Liver (tissue), 9 donors: ENCODE data around the gene CAP1. TPM values are rescaled to one million over a fixed set of nuclear protein-coding genes. Genes with fewer than 3 reads are reported as not detected.

ENCODE experiments used
- DNase-seq: peaks from one replicate; pipeline ENCODE4 v3.0.0-alpha.2; 2017; ENCODE audit warnings: low spot score
- H3K27ac ChIP-seq, 2 donors: one replicate each; pipeline ENCODE4 v1.7.0; 2013; ENCODE audit warnings: inconsistent platforms in 2 of 2, low read length in 2 of 2, control low read depth in 1 of 2, low read depth in 1 of 2, mild to moderate bottlenecking in 1 of 2
- H3K27me3 ChIP-seq, 4 donors: one replicate each; pipeline versions ENCODE4 v1.6.1 to v1.7.0; 2013; ENCODE audit warnings: low read length in 3 of 4, inconsistent platforms in 1 of 4, mild to moderate bottlenecking in 1 of 4, moderate library complexity in 1 of 4; ENCODE audit not compliant: control insufficient read depth in 4 of 4, insufficient read depth in 4 of 4
- H3K36me3 ChIP-seq, 4 donors: one replicate each; pipeline versions ENCODE4 v1.6.1 to v1.7.0; 2013; ENCODE audit warnings: low read length in 3 of 4, mild to moderate bottlenecking in 3 of 4, low read depth in 1 of 4, moderate library complexity in 1 of 4; ENCODE audit not compliant: control insufficient read depth in 4 of 4, insufficient read depth in 3 of 4
- H3K4me1 ChIP-seq, 4 donors: one replicate each; pipeline versions ENCODE4 v1.6.1 to v1.7.0; 2013; ENCODE audit warnings: low read length in 3 of 4, mild to moderate bottlenecking in 3 of 4, moderate library complexity in 1 of 4; ENCODE audit not compliant: control insufficient read depth in 4 of 4, insufficient read depth in 4 of 4
- H3K4me3 ChIP-seq, 3 donors: one replicate each; pipeline versions ENCODE4 v1.6.1 to v1.7.0; 2013; ENCODE audit warnings: low read length in 3 of 3, control low read depth in 1 of 3, low read depth in 1 of 3, mild to moderate bottlenecking in 1 of 3
- H3K9ac ChIP-seq, 2 donors: one replicate each; pipeline ENCODE4 v1.7.0; 2013; ENCODE audit warnings: low read length in 2 of 2, mild to moderate bottlenecking in 2 of 2, moderate library complexity in 2 of 2, control low read depth in 1 of 2, low read depth in 1 of 2
- H3K9me3 ChIP-seq, 4 donors: one replicate each; pipeline versions ENCODE4 v1.6.1 to v1.7.0; 2013; ENCODE audit warnings: low read length in 3 of 4; ENCODE audit not compliant: control insufficient read depth in 4 of 4
- FOXA1 ChIP-seq: IDR thresholded peaks from 2 replicates; pipeline ENCODE4 v1.6.1; 2016; ENCODE audit warnings: antibody characterized with exemption
- FOXA2 ChIP-seq: IDR thresholded peaks from 2 replicates; pipeline ENCODE4 v1.6.1; 2016; ENCODE audit warnings: antibody characterized with exemption
- HNF4G ChIP-seq: IDR thresholded peaks from 2 replicates; pipeline ENCODE4 v1.6.1; 2016; ENCODE audit warnings: antibody characterized with exemption
- JUND ChIP-seq, 2 donors: IDR thresholded peaks; 2 replicates each; pipeline ENCODE4 v1.6.1; 2016; ENCODE audit warnings: antibody characterized with exemption in 2 of 2
- NR2F2 ChIP-seq: IDR thresholded peaks from 2 replicates; pipeline ENCODE4 v1.6.1; 2016; ENCODE audit warnings: antibody characterized with exemption
- RAD21 ChIP-seq, 2 donors: IDR thresholded peaks; 2 replicates each; pipeline ENCODE4 v1.6.1; 2016; ENCODE audit warnings: antibody characterized with exemption in 2 of 2, mild to moderate bottlenecking in 2 of 2
- YY1 ChIP-seq: IDR thresholded peaks from 2 replicates; pipeline ENCODE4 v1.6.1; 2016; ENCODE audit warnings: antibody characterized with exemption, mild to moderate bottlenecking
- ZBTB33 ChIP-seq: IDR thresholded peaks from 2 replicates; pipeline ENCODE4 v1.6.1; 2016; ENCODE audit warnings: antibody characterized with exemption
- WGBS: extraction: QIAGEN DNeasy Blood & Tissue Kit; methylation state at CpG from one replicate; pipeline ENCODE4 v1.1.7; 2013; 5-methylcytosine and 5-hydroxymethylcytosine counted together
- polyA plus RNA-seq, 2 donors: library from polyadenylated mRNA; stranded (reverse) in 1 of 2; unstranded in 1 of 2; fragments of 200-250 nt in 1 of 2; fragments of >200 nt in 1 of 2; fragmentation: Nextera tagmentation in 1 of 2; extraction: Ambion mirVana in 1 of 2; gene quantifications; one replicate each; pipeline versions ENCODE4 v1.2.1 to v1.2.3, GENCODE V29; 2013 to 2015
- total RNA-seq, 2 donors: library from RNA; depleted of rRNA; stranded (reverse); fragments of >200 nt; gene quantifications; one replicate each; pipeline ENCODE4 v1.2.3, GENCODE V29; 2014
- TF ChIP-seq, protein P1 (sequence below): IDR thresholded peaks from 2 replicates; pipeline ENCODE4 v1.6.1; 2016; ENCODE audit warnings: antibody characterized with exemption, mild to moderate bottlenecking
- donor health status: healthy.
- donor health status: healthy.
- donor health status: healthy.
- donor health status: healthy.
- donor health status: healthy.

CAP1 gene
- total and polyA plus RNA-seq, 4 donors, result 75.5 to 105 (median 84.6) TPM

DNA sequence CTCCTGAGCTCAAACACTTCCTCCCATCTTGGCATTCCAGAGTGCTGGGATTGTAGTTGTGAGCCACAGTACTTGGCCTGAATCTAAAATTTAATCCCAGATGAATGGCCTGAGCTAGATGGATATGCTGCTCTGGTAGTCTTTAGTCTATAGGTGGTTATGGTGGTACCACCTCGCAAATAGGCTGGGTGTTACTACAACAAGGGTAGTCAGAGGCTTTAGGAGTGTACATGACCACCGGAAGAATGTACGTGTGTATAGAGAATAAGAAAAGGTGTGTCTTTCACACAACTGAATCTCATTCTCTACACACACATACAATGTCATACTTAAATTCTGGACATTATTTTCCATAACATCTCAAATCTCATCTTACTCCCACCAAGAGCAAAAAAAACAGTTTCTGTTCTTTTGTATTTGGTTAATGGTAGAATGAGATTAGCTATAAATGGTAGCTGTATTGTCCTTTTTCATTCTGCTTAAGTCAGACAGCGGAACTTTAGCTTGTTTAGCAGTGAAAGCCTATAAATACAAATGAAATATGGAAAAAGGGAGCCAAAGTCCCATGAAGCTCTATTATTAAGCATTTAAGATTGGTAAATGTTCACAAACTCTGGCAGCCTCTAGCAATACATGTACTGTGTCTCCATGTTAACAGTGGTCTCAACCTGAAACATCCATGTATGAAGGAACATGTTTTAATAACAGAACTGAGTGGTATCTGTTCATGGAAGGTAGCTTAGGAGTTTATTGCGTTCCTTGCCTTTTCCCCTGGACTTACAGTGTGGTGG lies 16.2 kb downstream of the CAP1 start:
- H3K27me3 ChIP-seq, result no peaks in the 10 kb centered on the region
- no peak overlapping the region for H3K4me3 ChIP-seq
- H3K36me3 ChIP-seq, result peaks cover 6 to 17% (median 12%) of the 10 kb centered on the region in 4 donors
- H3K9ac ChIP-seq, result no peak overlapping the region
- peaks cover 0 to 5% (median 3%) of the 10 kb centered on the region in 4 donors for H3K4me1 ChIP-seq
- no peak for DNase-seq
- TF ChIP-seq ZBTB33, result no peak
- H3K9me3 ChIP-seq, result no peaks in the 10 kb centered on the region
- WGBS, result 96% methylated on average over 5 of the region's 5 CpGs
- H3K27ac ChIP-seq, result no peak overlapping the region

GRCh38 chr1:40057310-40058030 lies 16.9 kb downstream of the CAP1 start:
- no peaks in the 10 kb centered on the region for H3K9me3 ChIP-seq
- no peak overlapping the region for H3K4me3 ChIP-seq
- H3K9ac ChIP-seq, result no peak overlapping the region
- peaks cover 6 to 21% (median 16%) of the 10 kb centered on the region in 4 donors for H3K36me3 ChIP-seq
- TF ChIP-seq FOXA2 (no peak), HNF4G (no peak), FOXA1 (no peak), YY1 (no peak), JUND (IDR thresholded peaks at IDR 0.05) (no peak), RAD21 (IDR thresholded peaks at IDR 0.05) (no peak), ZBTB33 (no peak), NR2F2 (no peak)
- TF ChIP-seq, protein P1, sequence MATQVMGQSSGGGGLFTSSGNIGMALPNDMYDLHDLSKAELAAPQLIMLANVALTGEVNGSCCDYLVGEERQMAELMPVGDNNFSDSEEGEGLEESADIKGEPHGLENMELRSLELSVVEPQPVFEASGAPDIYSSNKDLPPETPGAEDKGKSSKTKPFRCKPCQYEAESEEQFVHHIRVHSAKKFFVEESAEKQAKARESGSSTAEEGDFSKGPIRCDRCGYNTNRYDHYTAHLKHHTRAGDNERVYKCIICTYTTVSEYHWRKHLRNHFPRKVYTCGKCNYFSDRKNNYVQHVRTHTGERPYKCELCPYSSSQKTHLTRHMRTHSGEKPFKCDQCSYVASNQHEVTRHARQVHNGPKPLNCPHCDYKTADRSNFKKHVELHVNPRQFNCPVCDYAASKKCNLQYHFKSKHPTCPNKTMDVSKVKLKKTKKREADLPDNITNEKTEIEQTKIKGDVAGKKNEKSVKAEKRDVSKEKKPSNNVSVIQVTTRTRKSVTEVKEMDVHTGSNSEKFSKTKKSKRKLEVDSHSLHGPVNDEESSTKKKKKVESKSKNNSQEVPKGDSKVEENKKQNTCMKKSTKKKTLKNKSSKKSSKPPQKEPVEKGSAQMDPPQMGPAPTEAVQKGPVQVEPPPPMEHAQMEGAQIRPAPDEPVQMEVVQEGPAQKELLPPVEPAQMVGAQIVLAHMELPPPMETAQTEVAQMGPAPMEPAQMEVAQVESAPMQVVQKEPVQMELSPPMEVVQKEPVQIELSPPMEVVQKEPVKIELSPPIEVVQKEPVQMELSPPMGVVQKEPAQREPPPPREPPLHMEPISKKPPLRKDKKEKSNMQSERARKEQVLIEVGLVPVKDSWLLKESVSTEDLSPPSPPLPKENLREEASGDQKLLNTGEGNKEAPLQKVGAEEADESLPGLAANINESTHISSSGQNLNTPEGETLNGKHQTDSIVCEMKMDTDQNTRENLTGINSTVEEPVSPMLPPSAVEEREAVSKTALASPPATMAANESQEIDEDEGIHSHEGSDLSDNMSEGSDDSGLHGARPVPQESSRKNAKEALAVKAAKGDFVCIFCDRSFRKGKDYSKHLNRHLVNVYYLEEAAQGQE, result no peak
- H3K27ac ChIP-seq, result no peak overlapping the region
- no peaks in the 10 kb centered on the region for H3K27me3 ChIP-seq
- 77% methylated on average over 1 of the region's 1 CpG for WGBS
- no peak for DNase-seq
- peaks cover 0 to 5% (median 3%) of the 10 kb centered on the region in 4 donors for H3K4me1 ChIP-seq
